Fibroblast of skin of abdomen (primary cell): ENCODE measurements around the gene CPAMD8.
A peak's percentile ranks its signal among the peaks of the same experiment; 100 is the strongest.

Experiments used
- DNase-seq: peaks from one replicate; pipeline ENCODE4 v3.0.0-alpha.2; 2013

The CPAMD8 gene

DNA sequence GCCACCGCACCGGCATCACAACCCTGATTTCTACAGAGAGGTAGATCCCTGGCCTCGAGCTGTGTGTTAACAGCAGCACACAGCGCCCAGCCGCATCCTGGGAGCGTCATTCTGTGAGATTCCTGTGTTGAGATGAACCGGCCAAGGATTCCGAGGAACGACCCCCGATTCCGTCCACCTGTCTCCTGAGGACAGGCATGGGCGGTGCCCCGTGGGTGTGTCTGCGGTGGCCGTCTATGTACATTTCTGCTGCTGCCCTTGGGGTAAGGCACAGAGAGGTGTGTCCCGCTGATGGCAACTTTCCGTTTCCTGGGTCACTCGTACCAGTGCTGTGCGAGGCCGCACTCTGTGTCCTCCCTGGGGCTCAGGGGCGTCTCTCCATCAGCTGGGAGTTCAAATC, 153.9 kb downstream of the CPAMD8 start:
- DNase-seq = no peak

DNA sequence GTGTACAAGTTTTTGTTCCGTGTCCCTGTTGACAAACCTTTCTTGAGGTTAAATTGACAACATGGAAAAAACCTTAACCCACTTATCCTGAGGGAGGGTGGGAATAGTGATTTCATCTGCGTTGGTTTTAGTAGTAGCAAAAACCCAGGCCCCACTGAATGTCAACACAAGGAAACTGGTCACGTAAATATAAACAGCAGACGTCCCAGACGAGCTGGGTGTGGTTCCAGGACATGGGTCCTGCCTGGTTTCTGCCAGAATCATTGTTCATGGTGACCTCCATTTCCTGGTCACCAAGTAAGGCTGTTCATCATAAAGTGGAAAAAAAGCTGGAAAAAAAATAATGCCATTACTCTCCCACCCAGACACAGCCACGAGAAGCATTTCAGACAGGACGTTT, 154.7 kb downstream of the CPAMD8 start:
- no peak for DNase-seq

DNA sequence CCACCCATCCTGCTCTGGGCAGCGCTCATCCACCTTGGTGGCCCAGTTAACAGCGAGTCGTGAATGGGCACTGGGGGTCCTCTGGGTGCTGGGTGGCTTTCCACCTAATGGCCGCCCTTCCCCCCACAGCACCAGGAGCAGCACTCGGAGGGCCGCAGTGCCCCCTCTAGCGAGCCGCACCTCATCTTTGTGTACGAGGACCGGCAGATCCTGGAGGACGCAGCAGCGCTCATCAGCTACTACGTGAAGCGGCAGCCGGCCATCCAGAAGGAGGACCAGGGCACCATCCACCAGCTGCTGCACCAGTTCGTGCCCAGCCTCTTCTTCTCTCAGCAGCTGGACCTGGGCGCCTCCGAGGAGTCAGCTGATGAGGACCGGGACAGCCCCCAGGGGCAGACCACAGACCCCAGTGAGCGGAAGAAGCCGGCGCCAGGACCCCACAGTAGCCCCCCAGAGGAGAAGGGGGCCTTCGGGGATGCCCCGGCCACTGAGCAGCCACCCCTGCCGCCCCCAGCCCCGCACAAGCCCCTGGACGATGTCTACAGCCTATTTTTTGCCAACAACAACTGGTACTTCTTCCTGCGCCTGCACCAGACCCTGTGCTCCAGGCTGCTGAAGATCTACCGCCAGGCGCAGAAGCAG, 157.2 kb downstream of the CPAMD8 start:
- DNase-seq = no peak

DNA sequence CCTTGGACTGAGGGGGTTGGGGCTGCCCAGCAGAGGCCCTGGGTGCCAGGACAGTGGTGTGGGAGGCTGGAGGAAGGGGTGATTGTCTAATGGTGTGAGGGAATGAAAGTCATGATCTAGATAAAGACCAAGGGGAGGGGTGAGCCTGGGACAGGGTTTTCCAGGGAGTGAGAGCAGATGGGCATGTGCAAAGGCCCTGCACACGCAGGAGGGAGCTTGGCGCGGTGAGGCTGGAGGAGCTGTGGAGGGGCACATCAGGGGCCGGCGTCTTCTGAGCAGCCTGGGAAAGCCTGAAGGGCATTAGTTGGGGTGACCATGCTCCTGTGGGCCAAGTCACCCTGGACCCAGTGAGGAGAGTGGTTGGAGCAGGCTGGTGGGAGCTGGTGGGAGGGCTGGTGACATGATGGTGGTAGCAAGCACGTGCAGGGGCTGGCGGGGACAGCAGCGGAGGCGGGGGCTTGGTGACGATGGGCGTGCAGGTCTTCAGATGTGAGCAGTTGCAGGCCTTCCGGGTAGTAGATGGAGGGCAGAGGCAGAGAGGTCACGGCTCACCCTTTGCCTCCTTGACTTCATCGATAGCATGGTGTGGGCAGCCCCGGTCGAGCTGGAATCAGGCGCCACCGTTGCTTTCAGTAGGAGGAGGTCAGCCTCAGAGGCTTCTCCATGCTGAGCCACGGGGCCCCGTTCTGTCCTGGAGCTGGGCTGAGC, 158.0 kb downstream of the CPAMD8 start:
- DNase-seq = no peak

DNA sequence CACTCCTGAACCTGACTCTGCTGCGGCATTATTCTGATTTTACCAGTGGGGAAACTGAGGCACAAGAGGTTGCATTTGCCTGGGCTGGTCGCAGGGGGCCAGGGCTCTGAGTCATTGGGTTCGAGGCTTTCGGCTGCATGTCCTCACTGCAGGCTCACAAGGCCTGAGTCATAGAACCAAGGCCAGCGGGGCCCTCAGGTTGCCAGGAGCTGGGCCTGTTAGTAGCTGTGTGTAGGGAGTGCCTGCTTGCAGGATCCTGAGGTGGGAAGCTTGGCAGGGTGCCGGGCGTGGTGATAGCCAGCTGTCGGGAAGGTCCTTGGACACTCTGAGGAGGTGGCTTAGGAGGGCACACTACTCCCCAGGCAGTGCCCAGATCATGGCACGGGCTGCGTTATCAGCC, 159.4 kb downstream of the CPAMD8 start:
- DNase-seq = no peak

DNA sequence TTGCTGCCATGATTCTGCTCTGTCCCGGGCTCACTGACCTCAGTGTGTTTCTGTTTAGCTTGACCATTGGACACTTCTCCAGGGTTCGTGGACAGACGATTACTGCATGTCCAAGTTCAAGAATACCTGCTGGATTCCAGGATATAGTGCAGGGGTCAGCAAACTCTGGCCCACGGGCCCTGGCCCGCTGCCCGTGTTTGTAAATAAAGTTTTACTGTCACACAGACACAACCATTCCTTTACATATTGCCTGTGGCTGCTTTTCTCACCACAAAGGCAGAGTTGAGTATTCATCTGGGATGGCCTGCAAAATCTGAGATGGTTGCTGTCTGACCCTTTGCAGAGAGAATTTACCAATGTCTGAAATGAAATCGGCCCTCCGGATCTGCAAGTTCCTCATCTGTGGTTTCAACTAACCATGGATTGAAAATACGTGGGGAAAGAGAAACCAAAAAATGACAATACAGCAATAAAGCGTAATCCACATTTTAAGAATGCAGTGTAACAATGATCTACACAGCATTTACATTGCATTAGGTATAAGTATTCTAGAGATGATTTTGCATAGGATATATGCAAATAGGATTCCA, 163.7 kb downstream of the CPAMD8 start:
- no peak for DNase-seq

DNA sequence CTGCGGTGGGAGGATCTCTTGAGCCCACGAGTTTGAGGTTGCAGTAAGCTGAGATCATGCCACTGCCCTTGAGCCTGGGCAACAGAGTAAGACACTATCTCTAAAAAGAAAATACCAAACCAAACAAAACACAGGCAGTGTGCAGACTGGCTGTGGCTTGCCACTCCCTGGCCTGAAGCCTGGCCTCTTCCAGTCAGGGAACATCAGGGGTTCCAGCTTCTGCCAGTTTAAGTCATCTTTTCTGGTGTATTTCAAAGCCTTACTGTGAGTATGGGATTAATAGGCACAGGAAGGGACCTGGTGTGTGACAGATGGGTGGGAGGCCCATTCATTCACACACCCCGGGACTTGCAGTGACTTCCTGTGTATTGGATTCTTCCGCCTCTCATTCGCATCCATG, 164.8 kb downstream of the CPAMD8 start:
- DNase-seq = no peak

DNA sequence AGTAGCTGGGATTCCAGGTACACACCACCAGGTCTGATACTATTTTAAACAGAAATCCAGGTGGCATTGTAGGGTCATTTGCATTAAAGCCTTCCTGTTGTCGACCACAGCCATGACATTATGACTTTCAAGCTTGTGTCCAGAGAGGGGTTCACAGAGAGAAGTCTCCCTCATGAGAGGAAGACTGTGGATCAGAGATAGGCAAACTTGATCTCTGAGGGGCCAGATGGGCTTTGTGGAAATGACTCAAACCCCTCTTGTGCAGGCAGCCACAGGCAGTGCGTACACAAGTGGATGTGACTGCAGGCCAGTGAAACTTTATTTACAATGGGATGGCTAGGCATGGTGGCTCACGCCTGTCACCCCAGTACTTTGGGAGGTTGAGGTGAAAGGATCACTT, 165.6 kb downstream of the CPAMD8 start:
- DNase-seq = no peak

DNA sequence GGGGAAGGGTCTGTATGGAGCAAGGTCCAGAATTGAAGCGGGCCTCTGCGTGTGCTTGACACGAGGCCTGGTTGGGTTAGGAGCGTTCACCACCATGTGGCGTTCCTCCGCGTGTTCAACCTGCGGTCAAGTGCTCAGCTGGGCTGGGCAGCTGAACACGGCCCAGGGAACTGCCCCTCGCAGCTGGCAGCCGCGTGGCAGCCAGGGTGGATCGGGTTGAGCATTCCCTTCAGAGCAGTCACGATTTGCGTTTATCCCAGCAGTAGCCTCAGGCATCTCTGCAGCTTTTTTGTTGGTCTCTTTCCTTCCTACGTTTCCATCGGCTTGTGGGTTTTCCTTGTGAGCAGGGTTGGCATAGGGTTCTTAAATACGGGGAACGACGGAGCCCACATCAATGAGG, 166.5 kb downstream of the CPAMD8 start:
- DNase-seq = peak; percentile 12

DNA sequence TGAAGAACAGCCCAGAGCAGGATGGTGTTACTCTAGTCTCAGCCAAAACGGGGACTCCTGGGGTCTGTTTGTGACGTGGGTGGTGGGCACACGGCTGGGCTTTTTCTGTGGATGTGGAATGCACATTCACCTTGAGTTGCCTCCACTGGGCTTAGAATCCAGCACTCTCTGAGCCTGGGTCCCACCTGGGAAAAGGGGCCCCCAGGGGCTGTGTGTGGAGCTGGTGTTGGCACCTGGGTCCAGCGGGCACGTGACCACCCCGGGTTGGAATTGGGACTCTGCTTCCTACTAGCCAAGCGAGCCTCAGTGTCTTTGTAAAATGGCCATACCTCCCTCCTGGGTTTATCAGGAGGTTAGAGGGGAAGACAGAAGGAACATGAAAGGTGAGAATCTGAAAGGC, 167.0 kb downstream of the CPAMD8 start:
- no peak for DNase-seq

DNA sequence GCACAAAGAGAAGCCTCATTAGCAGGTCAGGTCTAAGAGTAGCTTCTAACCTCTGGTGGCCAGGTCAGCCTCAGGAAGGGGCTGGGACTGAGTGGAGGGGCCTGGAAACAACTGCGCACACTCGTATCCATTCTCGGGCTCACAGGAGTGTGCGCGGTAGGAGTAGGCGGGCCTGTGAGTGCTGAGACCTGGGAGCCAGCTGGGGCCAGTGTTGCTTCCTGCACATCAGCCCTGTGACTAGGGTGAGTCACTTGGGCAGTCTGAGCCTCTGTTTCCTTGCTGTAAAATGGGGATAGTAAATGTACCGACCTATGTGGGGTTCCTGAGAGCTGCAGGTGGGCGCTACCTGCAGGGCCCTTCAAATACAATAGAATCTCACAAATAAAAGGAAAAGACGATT, 170.5 kb downstream of the CPAMD8 start:
- DNase-seq = no peak

DNA sequence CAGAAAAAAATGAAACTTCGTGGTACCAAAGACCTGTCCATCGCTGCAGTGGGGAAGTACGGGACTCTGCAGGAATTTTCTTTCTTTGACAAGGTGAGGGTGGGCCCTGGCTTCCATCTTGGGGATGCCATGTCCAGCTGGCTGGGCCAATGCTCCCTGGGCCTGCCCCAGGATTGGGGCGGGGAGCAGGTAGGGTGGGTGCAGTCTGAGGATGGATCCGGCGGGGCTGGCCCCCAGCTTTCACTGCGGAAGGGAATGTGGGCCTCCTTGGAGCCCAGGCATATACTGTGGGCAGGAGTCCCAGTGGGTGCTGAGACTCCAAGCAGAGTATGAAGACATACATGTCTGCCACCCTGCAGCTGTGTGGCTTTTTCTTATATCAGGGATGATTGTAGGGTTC, 173.5 kb downstream of the CPAMD8 start:
- no peak for DNase-seq

DNA sequence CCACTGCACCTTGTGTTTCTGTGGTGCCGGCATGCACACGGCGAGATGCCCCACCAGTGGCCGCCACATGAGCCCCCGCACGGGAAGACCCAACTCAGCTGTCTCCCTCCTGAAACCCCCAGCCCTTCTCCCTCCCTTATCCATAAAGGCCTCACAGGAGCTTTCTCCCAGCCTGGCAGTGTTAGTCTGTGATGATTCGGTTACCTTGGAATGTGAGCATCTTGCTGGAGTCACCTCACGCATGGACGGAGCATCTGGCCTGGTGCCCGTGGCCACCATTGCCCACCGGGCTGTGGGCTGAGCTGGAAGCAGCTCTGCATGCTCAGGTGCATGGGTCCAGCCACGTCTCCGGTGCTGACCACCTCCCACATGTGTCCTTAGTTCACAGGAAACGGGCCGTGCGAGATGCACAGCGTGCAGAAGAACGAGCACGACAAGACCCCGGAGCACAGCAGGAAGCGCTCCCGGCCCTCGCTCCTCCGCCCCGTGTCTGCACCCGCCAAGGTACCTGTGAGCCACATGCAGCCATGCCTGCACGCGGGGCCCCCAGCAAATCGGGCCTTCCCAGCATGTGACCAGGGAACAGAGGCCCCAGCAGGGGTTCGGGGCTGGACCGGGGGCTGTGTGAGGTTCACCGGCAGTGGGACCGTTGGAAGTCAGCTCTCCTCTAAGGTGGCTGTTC, 175.4 kb downstream of the CPAMD8 start:
- DNase-seq = peak; percentile 37

DNA sequence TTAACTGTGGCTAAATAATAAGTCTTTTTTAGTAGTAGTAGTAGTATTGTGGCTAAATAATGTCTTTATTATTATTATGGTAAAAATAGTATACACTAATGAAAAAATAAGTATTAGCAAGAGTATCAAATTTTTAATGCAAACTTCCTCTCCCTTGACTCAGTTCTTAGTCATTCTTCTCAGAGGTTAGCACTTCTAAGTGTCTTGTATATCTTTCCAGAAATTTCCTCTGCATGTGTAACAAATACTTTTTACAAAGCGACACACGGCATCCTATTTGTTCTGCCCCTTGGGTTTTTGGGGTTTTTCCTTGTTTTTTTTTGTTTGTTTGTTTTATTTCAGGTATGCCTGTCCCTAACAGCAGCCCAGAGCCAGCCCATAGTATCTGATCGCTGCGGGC, 176.5 kb downstream of the CPAMD8 start:
- DNase-seq = no peak

DNA sequence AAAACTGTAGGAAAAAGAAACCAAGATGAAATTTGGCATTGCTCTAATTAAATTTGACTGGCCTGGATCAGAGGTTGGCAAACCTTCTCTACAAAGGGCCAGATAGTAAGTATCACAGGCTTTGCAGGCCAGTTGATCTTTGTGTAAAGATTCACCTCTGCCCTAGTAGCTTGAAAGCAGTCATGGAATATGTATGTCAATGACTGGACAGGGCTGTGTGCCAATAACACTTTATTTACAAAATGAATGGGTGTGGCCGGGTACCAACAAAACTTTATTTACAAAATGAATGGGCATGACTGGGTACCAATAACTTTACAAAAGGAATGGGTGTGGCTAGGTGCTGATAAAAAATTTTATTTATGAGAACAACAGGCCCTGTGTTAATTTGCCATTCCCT, 177.4 kb downstream of the CPAMD8 start:
- DNase-seq = no peak

DNA sequence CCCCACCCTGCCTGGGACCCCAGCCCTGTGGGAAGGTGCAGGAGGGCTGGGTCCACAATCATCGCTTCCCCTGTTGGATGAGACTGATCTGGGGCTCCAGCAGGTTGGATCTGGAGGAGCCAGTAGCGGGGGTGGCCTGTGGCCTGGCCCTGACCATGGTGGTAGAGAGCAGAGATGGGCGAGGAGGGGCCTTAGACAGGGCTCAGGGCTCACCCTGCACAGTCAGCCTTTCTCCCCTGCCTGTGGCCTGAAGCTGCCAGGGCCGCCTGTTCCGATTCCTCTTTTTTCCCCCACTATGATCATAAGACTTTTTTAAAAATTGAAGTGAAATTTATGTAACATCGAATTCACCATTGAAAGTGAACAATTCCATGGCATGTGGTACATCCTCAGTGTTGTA, 179.2 kb downstream of the CPAMD8 start:
- DNase-seq = no peak

DNA sequence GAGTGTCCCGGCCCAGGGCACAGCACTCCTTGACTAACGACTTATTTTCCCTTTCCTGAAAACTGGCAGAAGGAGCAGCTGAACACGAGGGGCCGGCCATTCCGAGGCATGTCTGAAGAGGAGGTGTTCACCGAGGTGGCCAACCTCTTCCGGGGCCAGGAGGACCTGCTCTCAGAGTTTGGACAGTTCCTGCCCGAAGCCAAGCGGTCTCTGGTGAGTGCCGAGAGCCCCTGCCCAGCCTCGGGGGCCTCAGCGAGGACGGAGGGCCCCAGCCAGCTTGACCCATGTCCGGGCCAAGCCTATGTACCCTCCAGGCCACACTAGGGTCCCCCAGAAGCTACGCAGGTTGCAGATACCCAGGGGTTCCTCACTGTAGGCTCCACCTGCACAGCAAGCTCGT, 179.7 kb downstream of the CPAMD8 start:
- no peak for DNase-seq
